GM18498 (cell line): Measurements from ENCODE around the gene WFDC2.

ENCODE experiments used
- ATAC-seq: cut with Tn5 transposase; IDR thresholded peaks from one replicate; pipeline ENCODE4 v1.9.1; 2021; ENCODE audit warnings: mild to moderate bottlenecking, moderate library complexity; ENCODE audit not compliant: unreplicated experiment

WFDC2 gene

DNA sequence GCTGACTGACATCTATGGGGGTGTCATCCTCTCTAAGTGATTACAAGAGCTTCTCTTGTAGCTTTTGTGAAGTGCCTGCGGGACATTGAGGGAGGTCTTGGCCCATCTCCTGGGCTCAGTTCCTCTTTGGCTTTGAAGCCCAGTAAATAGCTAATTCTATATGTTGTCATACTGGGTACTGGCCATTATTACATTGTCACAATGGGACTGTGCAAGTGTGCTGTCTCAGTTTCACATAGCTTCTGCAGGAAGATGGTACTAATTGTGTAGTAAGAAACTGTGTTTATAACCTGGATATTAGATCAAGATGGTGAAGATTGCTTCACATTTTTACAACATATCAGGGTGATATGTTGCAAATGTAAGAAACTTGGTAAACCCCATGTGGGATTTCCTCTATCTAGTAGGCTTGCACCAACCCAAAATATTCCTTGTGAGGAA is 26.0 kb downstream of the WFDC2 start:
- no peak for ATAC-seq

- no peak for ATAC-seq
These were observed 26.6 kb downstream of the WFDC2 start for GRCh38 chr20:45496166-45496565.

DNA sequence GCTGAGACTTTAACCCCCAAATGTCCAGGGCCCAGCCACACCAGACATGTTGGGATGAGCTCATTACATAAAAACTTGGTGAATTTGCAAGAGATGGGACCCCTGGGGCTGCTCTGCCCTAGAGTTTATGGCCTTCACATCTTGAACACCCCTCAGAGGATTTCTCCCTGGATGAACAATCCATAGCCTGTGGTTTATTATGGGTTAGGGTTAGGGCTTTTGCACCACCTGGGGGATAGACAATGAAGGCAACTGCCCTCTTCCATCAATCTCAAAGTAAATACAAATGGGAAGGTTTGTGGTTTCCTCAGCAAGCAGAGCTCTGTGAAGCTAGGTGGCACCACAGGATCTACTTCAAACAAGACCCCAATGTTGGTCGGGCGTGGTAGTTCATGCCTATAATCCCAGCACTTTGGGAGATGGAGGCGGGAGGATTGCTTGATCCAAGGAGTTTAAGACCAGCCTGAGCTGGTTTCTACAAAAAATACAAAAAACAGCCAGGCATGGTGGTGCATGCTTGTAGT is 28.5 kb downstream of the WFDC2 start:
- no peak for ATAC-seq

DNA sequence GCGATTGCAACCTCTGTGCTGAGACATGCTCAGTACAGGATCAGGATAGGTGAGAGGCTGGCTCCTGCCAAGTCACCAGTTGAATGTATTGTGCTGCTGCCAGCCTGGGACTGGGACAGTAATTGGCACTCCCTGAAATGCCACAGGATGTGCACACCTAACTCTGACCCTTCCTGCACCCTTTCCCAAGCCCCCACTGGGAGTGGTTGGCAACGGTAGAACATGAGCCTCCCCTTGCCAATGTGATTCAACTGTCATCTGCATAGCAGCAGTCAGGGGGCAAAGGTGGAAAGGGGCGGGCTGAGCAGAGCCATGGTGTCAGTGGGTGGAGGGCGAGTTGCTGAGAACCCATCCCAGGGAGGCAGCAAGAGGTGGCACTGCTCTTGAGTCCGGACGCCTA is 30.5 kb downstream of the WFDC2 start:
- no peak for ATAC-seq

GRCh38 chr20:45501600-45501999 is 32.0 kb downstream of the WFDC2 start:
- no peak for ATAC-seq

- ATAC-seq: no peak
These were observed 33.0 kb downstream of the WFDC2 start for GRCh38 chr20:45502561-45502960.

GRCh38 chr20:45503403-45503802 is 33.9 kb downstream of the WFDC2 start:
- ATAC-seq: no peak

DNA sequence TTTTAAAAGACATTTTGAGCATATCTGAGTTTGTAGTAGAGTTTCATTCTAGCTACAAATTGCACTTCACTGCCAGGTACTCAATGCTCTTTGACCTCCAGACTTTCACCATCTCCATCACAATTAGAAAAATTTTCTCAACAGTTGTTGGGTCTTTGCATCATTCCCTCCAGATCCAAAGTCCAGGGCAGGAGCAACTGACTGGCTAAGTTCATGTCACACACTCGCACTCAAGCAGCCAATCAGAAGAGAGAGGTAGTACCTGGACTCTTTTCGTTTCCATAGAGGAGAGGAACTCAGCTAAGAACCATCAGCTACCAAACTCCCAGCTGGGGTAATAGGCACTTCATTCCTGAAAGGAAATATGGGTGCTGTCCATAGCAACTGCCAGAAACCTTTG is 36.8 kb downstream of the WFDC2 start:
- ATAC-seq: no peak

DNA sequence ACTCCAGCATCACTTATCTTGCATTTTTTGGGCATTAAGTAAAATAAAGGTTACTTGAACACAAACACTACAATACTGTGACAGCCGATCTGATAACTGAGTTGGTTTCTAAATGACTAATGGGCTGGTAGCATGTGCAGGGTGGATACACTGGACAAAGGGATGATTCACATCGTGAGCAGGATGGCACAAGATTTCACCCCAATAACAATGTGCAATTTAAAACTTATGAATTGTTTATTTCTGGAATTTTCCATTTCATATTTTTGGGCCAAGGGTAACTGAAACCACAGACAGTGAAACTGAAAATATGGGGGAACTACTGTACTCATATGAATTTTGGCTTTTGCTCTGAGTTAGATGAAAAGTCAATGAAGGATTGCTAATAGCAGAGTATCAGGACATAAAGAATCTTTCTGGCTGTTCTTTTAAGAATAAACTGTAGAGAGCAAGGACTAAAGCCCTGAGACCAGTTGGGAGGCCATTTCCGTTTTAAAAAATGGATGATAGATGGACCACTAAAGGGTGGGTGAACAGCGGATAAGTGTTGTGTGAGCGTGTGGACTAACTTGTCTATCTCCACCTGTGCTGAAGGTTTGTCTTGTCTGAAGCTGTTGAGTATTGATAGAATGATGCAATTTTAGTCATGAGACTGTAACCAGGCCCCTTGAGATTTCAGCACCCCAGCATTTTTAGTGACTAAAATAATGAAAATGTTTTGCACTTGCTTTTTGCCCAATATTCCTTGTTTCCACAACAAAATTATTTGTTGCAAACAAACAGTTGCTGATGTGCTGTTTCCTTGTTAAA is 37.7 kb downstream of the WFDC2 start:
- ATAC-seq: peak; percentile 50

GRCh38 chr20:45508068-45508886 is 38.7 kb downstream of the WFDC2 start:
- ATAC-seq: no peak

DNA sequence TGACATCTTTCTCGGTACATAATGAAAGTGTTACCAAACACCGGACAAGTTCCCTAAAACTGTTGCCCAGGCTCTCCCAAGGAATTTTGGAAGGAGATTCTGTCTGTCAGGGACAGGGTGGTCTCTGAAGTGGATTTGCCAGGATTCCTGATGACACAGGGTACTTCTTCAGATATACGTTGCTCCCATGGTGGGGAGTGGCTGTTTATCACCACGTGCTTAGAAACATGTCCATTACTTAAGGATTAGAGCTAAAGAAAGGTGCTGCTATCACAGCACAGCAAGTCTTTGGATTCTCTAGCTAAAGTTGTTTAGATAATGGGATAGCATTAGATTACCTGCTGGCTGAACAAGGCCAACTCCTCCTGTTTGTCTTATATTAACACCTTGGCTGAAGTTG is 39.5 kb downstream of the WFDC2 start:
- no peak for ATAC-seq

DNA sequence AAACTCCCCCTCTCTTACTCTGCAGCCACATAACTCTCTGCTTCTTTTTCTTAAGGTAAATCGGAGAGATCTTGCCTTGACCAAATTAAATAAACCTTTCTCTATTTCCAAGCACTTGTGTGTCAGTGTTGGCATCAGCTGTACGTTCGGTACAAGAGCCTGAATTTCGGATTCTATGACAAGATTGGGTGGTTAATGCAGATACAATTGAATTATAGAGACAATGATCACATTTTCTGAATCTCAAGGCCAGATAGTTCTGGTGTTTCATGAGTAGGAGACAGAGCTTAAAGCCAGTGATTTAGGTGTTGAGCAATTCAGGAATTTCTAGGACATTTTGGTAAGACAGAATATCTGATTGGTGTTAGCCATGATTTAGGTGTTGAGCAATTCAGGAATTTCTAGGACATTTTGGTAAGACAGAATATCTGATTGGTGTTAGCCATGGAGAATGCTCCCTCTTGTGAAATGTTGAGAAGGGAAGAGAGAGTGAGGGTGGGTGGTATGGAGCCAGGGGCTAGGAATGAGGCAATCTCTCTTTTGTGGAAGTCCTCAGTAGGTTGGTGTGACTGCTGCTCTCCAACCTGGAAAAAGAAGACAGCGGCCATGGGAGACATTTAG is 40.8 kb downstream of the WFDC2 start:
- ATAC-seq: no peak

GRCh38 chr20:45515147-45515913 is 45.8 kb downstream of the WFDC2 start, which contains the start of gene SPINT3:
TSS of gene SPINT3 (minus strand) at chr20:45515622. CDS start at chr20:45515608, 14 bp downstream.
- ATAC-seq: no peak

GRCh38 chr20:45518282-45518681 is 48.7 kb downstream of the WFDC2 start:
- no peak for ATAC-seq

GRCh38 chr20:45523821-45524220 is 54.3 kb downstream of the WFDC2 start:
- ATAC-seq: no peak

- ATAC-seq: no peak
These were observed 57.7 kb downstream of the WFDC2 start for GRCh38 chr20:45527294-45527693.
